MM.1S (cell line): Measurements from ENCODE around the gene MTA2.
A peak's percentile ranks its signal among the peaks of the same experiment; 100 is the strongest.

Experiments
- DNase-seq: peaks from one replicate; pipeline ENCODE4 v3.0.0-alpha.2; 2015
- H2AFZ ChIP-seq: fragments of 300-600 bp; sonication (generic); 2 replicates; pipeline ENCODE4 v1.6.0; 2016; ENCODE audit warnings: antibody characterized with exemption, low read length
- H3F3A ChIP-seq: fragments of 300-600 bp; sonication (generic); 2 replicates; pipeline ENCODE4 v1.6.1; 2016; ENCODE audit warnings: mild to moderate bottlenecking, antibody characterized with exemption, low read length, moderate library complexity, mixed read lengths; ENCODE audit not compliant: insufficient read depth
- H3K27ac ChIP-seq: fragments of 300-600 bp; sonication (generic); 2 replicates; pipeline ENCODE4 v1.5.1; 2016; ENCODE audit warnings: mild to moderate bottlenecking, low read length
- H3K27me3 ChIP-seq: fragments of 300-600 bp; sonication (generic); replicated peaks from 2 replicates; pipeline ENCODE4 v1.6.0; 2016; ENCODE audit warnings: low read length; ENCODE audit not compliant: insufficient read depth
- H3K36me3 ChIP-seq: fragments of 300-600 bp; sonication (generic); replicated peaks from 2 replicates; pipeline ENCODE4 v1.6.1; 2016; ENCODE audit warnings: mild to moderate bottlenecking, low read length, mixed read lengths; ENCODE audit not compliant: insufficient read depth
- H3K4me1 ChIP-seq: fragments of 300-600 bp; sonication (generic); 2 replicates; pipeline ENCODE4 v1.6.1; 2016; ENCODE audit warnings: low read length, mixed read lengths
- H3K4me2 ChIP-seq: fragments of 300-600 bp; sonication (generic); 2 replicates; pipeline ENCODE4 v1.6.0; 2016; ENCODE audit warnings: low read depth, low read length
- H3K4me3 ChIP-seq: fragments of 300-600 bp; sonication (generic); 2 replicates; pipeline ENCODE4 v1.5.1; 2016; ENCODE audit warnings: low read length, mixed read lengths
- H3K79me2 ChIP-seq: fragments of 300-600 bp; sonication (generic); 2 replicates; pipeline ENCODE4 v1.6.1; 2016; ENCODE audit warnings: mixed run types, low read length, mixed read lengths
- H3K9ac ChIP-seq: fragments of 300-600 bp; sonication (generic); 2 replicates; pipeline ENCODE4 v1.6.1; 2016; ENCODE audit warnings: low read length, mixed read lengths
- H3K9me2 ChIP-seq: fragments of 300-600 bp; sonication (generic); replicated peaks from 2 replicates; pipeline ENCODE4 v1.6.1; 2016; ENCODE audit warnings: mild to moderate bottlenecking, low read length, mixed read lengths; ENCODE audit not compliant: insufficient read depth
- H3K9me3 ChIP-seq: fragments of 300-600 bp; sonication (generic); replicated peaks from 2 replicates; pipeline ENCODE4 v1.6.1; 2016; ENCODE audit warnings: mild to moderate bottlenecking, low read length, mixed read lengths; ENCODE audit not compliant: insufficient read depth
- H4K20me1 ChIP-seq: fragments of 300-600 bp; sonication (generic); 2 replicates; pipeline ENCODE4 v1.6.1; 2016; ENCODE audit warnings: mild to moderate bottlenecking, low read length, moderate library complexity, mixed read lengths; ENCODE audit not compliant: insufficient read depth
- CTCF ChIP-seq: fragments of 300-600 bp; sonication (generic); IDR thresholded peaks from 2 replicates; pipeline ENCODE4 v1.5.1; 2016; ENCODE audit warnings: antibody characterized with exemption, low read length, mixed read lengths
- EZH2 ChIP-seq: fragments of 300-600 bp; sonication (generic); optimal IDR thresholded peaks from 2 replicates; pipeline ENCODE3; 2017; ENCODE audit warnings: low read depth, mild to moderate bottlenecking, antibody characterized with exemption, low read length, mixed read lengths
- EZH2phosphoT487 ChIP-seq: fragments of 300-600 bp; sonication (generic); IDR thresholded peaks from 2 replicates; pipeline ENCODE4 v1.6.1; 2018; ENCODE audit warnings: antibody characterized with exemption, low read length

Gene MTA2

GRCh38 chr11:62546244-62546928, 55.3 kb downstream of the MTA2 start, which contains the start of gene AHNAK:
TSS of gene AHNAK (minus strand) at chr11:62546806. CDS start at chr11:62536098, 10,708 bp downstream.
- Histone ChIP-seq H3K27ac (no peak within 1 kb of the TSS), H3F3A (peaks cover 7% of the 10 kb centered on the region; the same call in 1 of the 2 replicates), H3K9me2 (no peaks in the 10 kb centered on the region), H3K9ac (peak within 1 kb of the TSS; percentile 82), H2AFZ (peak within 1 kb of the TSS; percentile 63), H3K27me3 (peaks cover 34% of the 10 kb centered on the region), H3K4me3 (peak within 1 kb of the TSS; percentile 79), H3K4me1 (peaks cover 35% of the 10 kb centered on the region), H3K79me2 (peaks cover 9% of the 10 kb centered on the region), H3K36me3 (no peaks in the 10 kb centered on the region), H3K9me3 (no peaks in the 10 kb centered on the region), H3K4me2 (peak within 1 kb of the TSS; percentile 99), H4K20me1 (no peaks in the 10 kb centered on the region)
- DNase-seq = peak; percentile 48
- TF ChIP-seq EZH2 (no peak), CTCF (no peak), EZH2phosphoT487 (no peak)

- Histone ChIP-seq H4K20me1 (no peaks in the 10 kb centered on the region), H3F3A (peaks cover 13% of the 10 kb centered on the region; the same call in 1 of the 2 replicates), H3K9ac (peak overlapping the region; percentile 82), H3K27ac (no peak overlapping the region), H3K9me2 (no peaks in the 10 kb centered on the region), H3K79me2 (peaks cover 9% of the 10 kb centered on the region), H3K36me3 (no peaks in the 10 kb centered on the region), H3K27me3 (peaks cover 34% of the 10 kb centered on the region), H3K4me1 (peaks cover 41% of the 10 kb centered on the region), H2AFZ (peak overlapping the region; percentile 63), H3K4me3 (peak overlapping the region; percentile 79), H3K9me3 (no peaks in the 10 kb centered on the region), H3K4me2 (peak overlapping the region; percentile 99)
- TF ChIP-seq EZH2phosphoT487 = no peak
- TF ChIP-seq CTCF = 0 out of 2 replicates have a peak, but pooled peaks have one; percentile 3
- DNase-seq = no peak
These were observed 56.0 kb downstream of the MTA2 start for GRCh38 chr11:62545437-62546243.

GRCh38 chr11:62544581-62545436, 56.9 kb downstream of the MTA2 start:
- peaks cover 47% of the 10 kb centered on the region for H3K4me1 ChIP-seq
- no peaks in the 10 kb centered on the region for H4K20me1 ChIP-seq
- no peaks in the 10 kb centered on the region for H3K9me2 ChIP-seq
- H3K9me3 ChIP-seq = no peaks in the 10 kb centered on the region
- no peak for TF ChIP-seq EZH2phosphoT487
- TF ChIP-seq EZH2 = no peak
- no peak for TF ChIP-seq CTCF
- H3K9ac ChIP-seq = peak overlapping the region; percentile 82; the same call in 1 of the 2 replicates
- H3K36me3 ChIP-seq = no peaks in the 10 kb centered on the region
- DNase-seq = no peak
- peaks cover 34% of the 10 kb centered on the region for H3K27me3 ChIP-seq
- H2AFZ ChIP-seq = peak overlapping the region; percentile 63; the same call in 1 of the 2 replicates
- peak overlapping the region; percentile 99 for H3K4me2 ChIP-seq
- H3K79me2 ChIP-seq = peaks cover 14% of the 10 kb centered on the region
- peak overlapping the region; percentile 79 for H3K4me3 ChIP-seq
- H3F3A ChIP-seq = peaks cover 13% of the 10 kb centered on the region; the same call in 1 of the 2 replicates
- H3K27ac ChIP-seq = no peak overlapping the region
